Hematopoietic multipotent progenitor cell treated with erythropoietin and hydrocortisone succinate and interleukin-3 and kit ligand, for 4 days (in vitro differentiated cells): ENCODE measurements around the gene TMEM63C.
A peak's percentile ranks its signal among the peaks of the same experiment; 100 is the strongest.

Experiments
- DNase-seq: peaks from one replicate; pipeline ENCODE4 v3.0.0-alpha.2; 2015

TMEM63C gene

GRCh38 chr14:77181603-77182437 is at the start of gene TMEM63C:
TMEM63C (plus strand) TSS chr14:77181798; CDS start chr14:77218814, 37,016 bp downstream.
- DNase-seq, result peak; percentile 81

- no peak for DNase-seq
Observed at GRCh38 chr14:77131871-77132486, 49.6 kb upstream of the TMEM63C start.

GRCh38 chr14:77133720-77134338 is 47.8 kb upstream of the TMEM63C start:
- peak; percentile 91 for DNase-seq

- DNase-seq, result no peak
Observed at GRCh38 chr14:77139022-77139421, 42.6 kb upstream of the TMEM63C start.

- DNase-seq, result peak; percentile 75
Observed at GRCh38 chr14:77139540-77140358, 41.8 kb upstream of the TMEM63C start.

GRCh38 chr14:77140359-77141213 is 41.0 kb upstream of the TMEM63C start:
- no peak for DNase-seq

GRCh38 chr14:77141214-77142004 is 40.2 kb upstream of the TMEM63C start, which contains the start of gene ZDHHC22:
ZDHHC22 (minus strand) TSS chr14:77141791; CDS start chr14:77139738, 2,053 bp downstream.
- DNase-seq, result peak; percentile 47

GRCh38 chr14:77142005-77142800 is 39.4 kb upstream of the TMEM63C start:
- no peak for DNase-seq

GRCh38 chr14:77143071-77143470 is 38.5 kb upstream of the TMEM63C start:
- DNase-seq, result no peak

GRCh38 chr14:77144412-77145115 is 37.0 kb upstream of the TMEM63C start:
- no peak for DNase-seq

- DNase-seq, result no peak
Observed at GRCh38 chr14:77145975-77146740, 35.4 kb upstream of the TMEM63C start.

- no peak for DNase-seq
Observed at GRCh38 chr14:77148510-77149231, 32.9 kb upstream of the TMEM63C start.

- peak; percentile 61 for DNase-seq
Observed at GRCh38 chr14:77151245-77151644, 30.4 kb upstream of the TMEM63C start.

GRCh38 chr14:77151918-77152588 is 29.5 kb upstream of the TMEM63C start:
- peak; percentile 78 for DNase-seq

- no peak for DNase-seq
Observed at GRCh38 chr14:77153802-77154201, 27.8 kb upstream of the TMEM63C start.

- no peak for DNase-seq
Observed at GRCh38 chr14:77154421-77154820, 27.2 kb upstream of the TMEM63C start.

GRCh38 chr14:77155083-77155482 is 26.5 kb upstream of the TMEM63C start:
- DNase-seq, result no peak
